Myocyte (in vitro differentiated cells): Measurements from ENCODE around the gene CD200R1L. TPM values are rescaled to one million over a fixed set of nuclear protein-coding genes. Genes with fewer than 3 reads are reported as not detected.
"Not testable (repeated sequence)": the region's sequence is repeated elsewhere in the genome, so short reads cannot be mapped to it uniquely, and the experiment has no call there.

Experiments used
- DNase-seq: peaks from one replicate; pipeline ENCODE4 v3.0.0-alpha.2; 2012; ENCODE audit warnings: low read depth
- polyA plus RNA-seq: library from polyadenylated mRNA; unstranded; fragments of >200 nt; gene quantifications from one replicate; pipeline ENCODE4 v1.2.1, GENCODE V29; 2012; ENCODE audit warnings: missing spikeins
- total RNA-seq: library from RNA; depleted of rRNA; stranded (reverse); fragments of >200 nt; gene quantifications from 2 replicates; pipeline ENCODE4 v1.2.3, GENCODE V29; 2014

CD200R1L gene
- total RNA-seq = not detected in 2 replicates
- not detected for polyA plus RNA-seq

GRCh38 chr3:112846764-112847163 lies at the start of gene CD200R1L:
TSS of gene CD200R1L (minus strand) at chr3:112846864. CDS start at chr3:112829367, 17,497 bp downstream.
- no peak for DNase-seq

GRCh38 chr3:112894258-112894657 lies 47.6 kb upstream of the CD200R1L start:
- peak; percentile 75 for DNase-seq

GRCh38 chr3:112889357-112889756 lies 42.7 kb upstream of the CD200R1L start:
- no peak for DNase-seq

GRCh38 chr3:112888381-112889085 lies 41.9 kb upstream of the CD200R1L start:
- peak; percentile 15 for DNase-seq

- no peak for DNase-seq
These were observed 38.1 kb upstream of the CD200R1L start for GRCh38 chr3:112884678-112885290.

- DNase-seq = no peak
These were observed 35.2 kb upstream of the CD200R1L start for GRCh38 chr3:112881891-112882290.

- DNase-seq = no peak
These were observed 28.9 kb upstream of the CD200R1L start for GRCh38 chr3:112875561-112875960.

GRCh38 chr3:112874725-112875124 lies 28.1 kb upstream of the CD200R1L start:
- DNase-seq = no peak

GRCh38 chr3:112873632-112874031 lies 27.0 kb upstream of the CD200R1L start:
- DNase-seq = no peak

GRCh38 chr3:112871735-112872134 lies 25.1 kb upstream of the CD200R1L start:
- no peak for DNase-seq

GRCh38 chr3:112865757-112866156 lies 19.1 kb upstream of the CD200R1L start:
- no peak for DNase-seq

GRCh38 chr3:112860898-112861297 lies 14.2 kb upstream of the CD200R1L start:
- DNase-seq = no peak

GRCh38 chr3:112858410-112859069 lies 11.9 kb upstream of the CD200R1L start:
- DNase-seq = no peak

GRCh38 chr3:112857526-112857925 lies 10.9 kb upstream of the CD200R1L start:
- DNase-seq = no peak

GRCh38 chr3:112856537-112856936 lies 9.9 kb upstream of the CD200R1L start:
- DNase-seq = no peak

- no peak for DNase-seq
These were observed 9.2 kb upstream of the CD200R1L start for GRCh38 chr3:112855883-112856282.

- not testable (repeated sequence) for DNase-seq
These were observed 8.4 kb upstream of the CD200R1L start for GRCh38 chr3:112855074-112855473.

GRCh38 chr3:112848196-112848595 lies 1.5 kb upstream of the CD200R1L start:
- no peak for DNase-seq

GRCh38 chr3:112847692-112848091 lies 1.0 kb upstream of the CD200R1L start:
- DNase-seq = no peak

- DNase-seq = no peak
These were observed 892 bp downstream of the CD200R1L start for GRCh38 chr3:112845772-112846171.

GRCh38 chr3:112829046-112829445 lies 17.6 kb downstream of the CD200R1L start:
- DNase-seq = no peak
